ENCODE results near the gene CKMT1B.
"Not testable (repeated sequence)": the region's sequence is repeated elsewhere in the genome, so short reads cannot be mapped to it uniquely, and the experiment has no call there.

CKMT1B gene

DNA sequence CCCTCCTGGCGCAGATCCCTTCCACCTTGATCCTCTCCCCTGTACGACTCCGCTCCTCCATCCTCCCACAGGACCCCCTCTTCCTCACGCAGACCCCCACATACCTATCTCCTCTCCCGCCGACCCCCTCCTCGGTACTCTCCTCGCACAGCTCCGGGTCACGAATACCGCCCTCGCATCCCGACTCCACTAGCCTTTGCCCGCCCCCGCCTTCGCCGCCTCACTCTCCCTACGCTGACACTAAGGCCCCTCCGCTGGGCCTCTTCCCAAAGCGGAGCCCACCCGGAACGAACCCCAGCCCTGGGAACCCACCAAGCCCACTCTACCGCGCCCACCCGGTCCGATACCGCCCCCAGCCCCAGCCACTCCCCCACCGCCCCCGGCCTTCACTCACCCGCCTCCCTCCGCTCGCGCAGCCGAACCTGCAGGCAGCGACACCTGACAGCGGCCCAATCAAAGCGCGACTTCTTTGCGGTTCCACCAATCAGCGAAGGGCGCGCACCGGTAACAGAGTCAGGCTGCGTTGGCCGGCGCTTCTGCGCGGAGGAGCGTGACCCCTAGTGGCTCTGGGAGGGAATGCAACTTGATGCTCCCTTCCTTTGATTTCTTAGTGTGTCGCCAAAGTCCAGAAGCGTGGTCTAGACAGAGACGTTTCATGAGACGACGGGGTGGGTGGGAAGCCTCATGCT, 3.9 kb upstream of the CKMT1B start, which contains the start of gene PPIP5K1:
Gene PPIP5K1, minus strand, starts transcription at position 431 of the 689 bp plus-strand sequence. CDS start 5,704 bp downstream, outside the sequence.
- not testable (repeated sequence) for H3K36me3 ChIP-seq (ENCODE audit: control insufficient read depth in 2 of 2, insufficient read depth in 2 of 2, low read length in 2 of 2); H3K4me1 ChIP-seq (ENCODE audit: control insufficient read depth, insufficient read depth, low read length); H3K9me3 ChIP-seq (ENCODE audit: control insufficient read depth in 2 of 2, low read length in 2 of 2); H3K27ac ChIP-seq (ENCODE audit: low read length); H3K27me3 ChIP-seq (ENCODE audit: control insufficient read depth in 1 of 2, insufficient read depth in 2 of 2, low read length in 2 of 2); H3K4me3 ChIP-seq (ENCODE audit: low read length in 2 of 2); H3K9ac ChIP-seq (ENCODE audit: low read length in 2 of 2)

DNA sequence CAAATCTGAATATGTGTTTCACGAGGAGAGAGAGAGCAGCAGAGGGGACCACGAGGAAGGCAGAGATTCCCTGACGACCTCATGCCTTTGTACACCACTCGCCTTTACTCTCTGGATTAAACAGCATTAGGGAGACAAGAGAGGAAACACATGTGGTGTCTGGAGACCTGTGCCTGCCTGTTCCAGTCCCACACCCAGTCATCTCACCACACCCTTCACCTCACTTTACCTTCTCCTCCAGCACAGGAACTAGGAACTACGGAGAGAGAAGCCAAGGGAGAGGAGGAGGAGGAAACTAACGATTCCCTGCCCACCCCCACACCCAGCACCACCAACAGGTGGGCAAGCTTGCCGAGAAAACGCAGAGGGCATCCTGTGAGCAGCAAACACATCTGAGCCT, 986 bp upstream of the CKMT1B start:
- H3K27me3 ChIP-seq (ENCODE audit: control insufficient read depth in 1 of 2, insufficient read depth in 2 of 2, low read length in 2 of 2); H3K27ac ChIP-seq (ENCODE audit: low read length); H3K36me3 ChIP-seq (ENCODE audit: control insufficient read depth in 2 of 2, insufficient read depth in 2 of 2, low read length in 2 of 2); H3K4me1 ChIP-seq (ENCODE audit: control insufficient read depth, insufficient read depth, low read length); H3K9me3 ChIP-seq (ENCODE audit: control insufficient read depth in 2 of 2, low read length in 2 of 2); H3K9ac ChIP-seq (ENCODE audit: low read length in 2 of 2); H3K4me3 ChIP-seq (ENCODE audit: low read length in 2 of 2): not testable (repeated sequence)

DNA sequence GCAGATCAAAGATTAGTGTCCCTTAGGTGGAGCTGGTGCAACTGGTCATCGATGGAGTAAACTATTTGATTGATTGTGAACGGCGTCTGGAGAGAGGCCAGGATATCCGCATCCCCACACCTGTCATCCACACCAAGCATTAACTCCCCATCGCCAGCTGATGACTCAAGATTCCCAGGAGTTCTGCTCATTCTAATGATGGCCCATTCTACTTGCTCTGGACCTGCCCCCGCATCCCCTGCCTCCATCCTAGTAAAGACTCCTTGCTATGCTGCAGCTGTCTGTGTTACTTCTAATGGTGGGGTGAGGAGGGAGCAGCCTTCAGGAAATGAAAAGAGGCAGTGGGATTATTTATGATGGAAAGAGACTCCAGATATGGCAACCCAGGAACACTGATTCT, 5.3 kb downstream of the CKMT1B start:
- H3K36me3 ChIP-seq (ENCODE audit: control insufficient read depth in 2 of 2, insufficient read depth in 2 of 2, low read length in 2 of 2); H3K27ac ChIP-seq (ENCODE audit: low read length); H3K27me3 ChIP-seq (ENCODE audit: control insufficient read depth in 1 of 2, insufficient read depth in 2 of 2, low read length in 2 of 2); H3K9ac ChIP-seq (ENCODE audit: low read length in 2 of 2); H3K4me3 ChIP-seq (ENCODE audit: low read length in 2 of 2); H3K4me1 ChIP-seq (ENCODE audit: control insufficient read depth, insufficient read depth, low read length); H3K9me3 ChIP-seq (ENCODE audit: control insufficient read depth in 2 of 2, low read length in 2 of 2): not testable (repeated sequence)

DNA sequence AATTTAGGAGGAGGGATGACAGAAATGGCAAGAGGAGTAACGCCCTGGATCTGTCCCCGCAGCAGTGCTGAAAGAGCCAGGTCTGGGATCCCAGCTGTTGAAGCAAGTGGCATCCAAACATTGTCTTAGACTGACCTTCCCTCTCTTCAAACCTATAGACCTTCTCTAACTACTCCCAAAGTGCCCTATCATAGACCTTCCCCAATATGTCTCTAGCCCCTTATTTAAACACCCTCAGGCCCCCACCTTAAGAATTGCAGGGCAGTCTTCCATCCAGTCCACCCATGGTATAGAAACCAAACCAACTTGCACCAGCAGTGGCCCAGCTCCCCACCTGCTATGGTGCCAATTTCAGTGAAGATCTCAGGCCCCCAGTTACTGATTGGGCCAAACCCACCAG, 6.4 kb downstream of the CKMT1B start:
- not testable (repeated sequence) for H3K4me1 ChIP-seq (ENCODE audit: control insufficient read depth, insufficient read depth, low read length); H3K9me3 ChIP-seq (ENCODE audit: control insufficient read depth in 2 of 2, low read length in 2 of 2); H3K36me3 ChIP-seq (ENCODE audit: control insufficient read depth in 2 of 2, insufficient read depth in 2 of 2, low read length in 2 of 2); H3K27me3 ChIP-seq (ENCODE audit: control insufficient read depth in 1 of 2, insufficient read depth in 2 of 2, low read length in 2 of 2); H3K27ac ChIP-seq (ENCODE audit: low read length); H3K9ac ChIP-seq (ENCODE audit: low read length in 2 of 2); H3K4me3 ChIP-seq (ENCODE audit: low read length in 2 of 2)

DNA sequence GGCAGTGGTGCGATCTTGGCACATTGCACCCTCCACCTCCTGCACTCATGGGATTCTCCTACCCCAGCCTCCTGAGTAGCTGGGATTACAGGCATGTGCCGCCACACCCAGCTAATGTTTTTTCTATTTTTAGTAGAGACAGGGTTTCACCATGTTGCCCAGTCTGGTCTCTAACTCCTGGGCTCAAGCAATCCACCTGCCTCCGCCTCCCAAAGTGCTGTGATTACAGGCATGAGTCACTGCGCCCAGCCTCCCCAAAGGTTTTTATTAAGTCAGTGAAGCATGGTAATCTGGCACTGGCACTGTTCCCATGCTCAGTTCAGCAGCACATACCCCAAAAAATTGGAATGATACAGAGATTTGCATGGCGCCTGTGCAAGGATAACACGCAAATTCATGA, 8.4 kb downstream of the CKMT1B start:
- H3K9me3 ChIP-seq (ENCODE audit: control insufficient read depth in 2 of 2, low read length in 2 of 2); H3K27me3 ChIP-seq (ENCODE audit: control insufficient read depth in 1 of 2, insufficient read depth in 2 of 2, low read length in 2 of 2); H3K4me1 ChIP-seq (ENCODE audit: control insufficient read depth, insufficient read depth, low read length); H3K4me3 ChIP-seq (ENCODE audit: low read length in 2 of 2); H3K9ac ChIP-seq (ENCODE audit: low read length in 2 of 2); H3K36me3 ChIP-seq (ENCODE audit: control insufficient read depth in 2 of 2, insufficient read depth in 2 of 2, low read length in 2 of 2); H3K27ac ChIP-seq (ENCODE audit: low read length): not testable (repeated sequence)

DNA sequence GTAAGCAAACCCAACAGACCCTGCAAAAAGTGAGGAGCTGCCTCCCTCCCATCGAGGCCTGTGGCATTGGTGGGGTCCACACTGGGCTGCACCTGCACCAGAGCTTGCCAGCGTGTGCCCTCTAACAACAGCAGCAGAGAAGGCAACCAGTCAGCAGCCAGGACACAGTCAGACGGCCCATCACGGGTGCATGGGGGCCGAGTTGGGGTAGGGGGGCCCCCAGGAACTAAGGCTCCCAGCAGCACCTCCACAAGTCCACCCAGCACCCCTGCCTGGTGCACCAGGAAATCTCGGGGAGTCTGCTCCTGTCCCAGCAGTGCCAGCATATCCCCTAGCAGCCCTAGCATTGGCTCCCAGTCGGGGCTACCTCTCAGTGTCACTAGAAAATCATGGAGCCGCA, 23.9 kb downstream of the CKMT1B start:
- H3K27ac ChIP-seq (ENCODE audit: low read length); H3K27me3 ChIP-seq (ENCODE audit: control insufficient read depth in 1 of 2, insufficient read depth in 2 of 2, low read length in 2 of 2); H3K4me3 ChIP-seq (ENCODE audit: low read length in 2 of 2); H3K4me1 ChIP-seq (ENCODE audit: control insufficient read depth, insufficient read depth, low read length); H3K9ac ChIP-seq (ENCODE audit: low read length in 2 of 2); H3K9me3 ChIP-seq (ENCODE audit: control insufficient read depth in 2 of 2, low read length in 2 of 2); H3K36me3 ChIP-seq (ENCODE audit: control insufficient read depth in 2 of 2, insufficient read depth in 2 of 2, low read length in 2 of 2): not testable (repeated sequence)

DNA sequence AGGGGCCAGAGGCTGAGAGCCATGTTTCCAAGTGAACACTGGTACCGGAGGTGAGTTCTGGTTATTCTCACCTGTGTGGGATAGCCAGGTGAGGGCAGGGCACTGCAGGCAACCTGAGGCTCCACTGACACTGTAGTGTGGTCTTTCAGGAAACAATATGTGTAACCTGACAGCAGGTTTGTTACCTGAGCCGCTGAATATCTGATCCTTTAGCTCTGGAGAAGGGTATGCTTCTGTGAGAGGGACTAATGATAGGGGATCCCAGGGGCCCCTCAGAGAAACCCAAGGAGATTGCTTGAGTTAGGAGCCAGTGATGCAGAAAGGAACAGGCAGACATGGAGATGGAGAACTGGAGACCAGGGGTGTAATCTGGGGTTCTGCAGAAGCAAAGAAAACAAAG, 24.9 kb downstream of the CKMT1B start, which contains the start of gene STRC:
Gene STRC, minus strand, starts transcription at position 101 of the 400 bp plus-strand sequence. Its CDS starts 78 bp downstream, at position 23.
- H3K9me3 ChIP-seq (ENCODE audit: control insufficient read depth in 2 of 2, low read length in 2 of 2); H3K36me3 ChIP-seq (ENCODE audit: control insufficient read depth in 2 of 2, insufficient read depth in 2 of 2, low read length in 2 of 2); H3K9ac ChIP-seq (ENCODE audit: low read length in 2 of 2); H3K4me3 ChIP-seq (ENCODE audit: low read length in 2 of 2); H3K27me3 ChIP-seq (ENCODE audit: control insufficient read depth in 1 of 2, insufficient read depth in 2 of 2, low read length in 2 of 2); H3K4me1 ChIP-seq (ENCODE audit: control insufficient read depth, insufficient read depth, low read length); H3K27ac ChIP-seq (ENCODE audit: low read length): not testable (repeated sequence)

DNA sequence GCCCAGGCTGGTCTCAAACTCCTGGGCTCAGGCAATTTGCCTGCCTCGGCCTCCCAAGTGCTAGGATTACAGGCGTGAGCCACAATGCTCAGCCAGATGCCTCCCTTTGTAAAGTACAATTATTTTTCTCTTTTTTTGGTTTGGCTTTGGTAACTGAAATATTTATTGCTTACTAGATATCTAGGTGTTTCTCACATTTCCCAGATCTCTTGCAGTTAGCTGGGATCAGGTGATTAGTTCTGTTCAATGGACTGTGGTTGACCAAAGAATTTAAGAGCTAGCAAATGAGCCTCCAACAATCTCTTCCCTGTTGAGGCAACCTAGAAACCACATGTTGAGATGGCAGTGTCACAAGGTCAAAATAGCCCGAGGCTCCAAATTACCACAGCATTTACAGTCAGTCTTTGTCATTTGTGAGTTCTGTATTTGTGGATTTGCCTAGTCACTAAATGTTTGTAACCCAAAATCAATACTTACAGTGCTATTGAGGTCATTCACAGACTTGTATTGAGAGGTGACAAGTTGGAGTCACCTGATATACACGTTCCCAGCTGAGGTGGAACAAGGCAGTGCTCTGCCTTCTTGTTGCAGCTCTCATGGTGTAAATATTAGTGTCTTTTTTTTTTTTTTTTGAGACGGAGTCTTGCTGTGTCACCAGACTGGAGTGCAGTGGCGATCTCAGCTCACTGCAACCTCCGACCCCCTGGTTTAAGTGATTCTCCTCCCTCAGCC, 28.4 kb downstream of the CKMT1B start:
- H3K27me3 ChIP-seq (ENCODE audit: control insufficient read depth in 1 of 2, insufficient read depth in 2 of 2, low read length in 2 of 2); H3K4me1 ChIP-seq (ENCODE audit: control insufficient read depth, insufficient read depth, low read length); H3K36me3 ChIP-seq (ENCODE audit: control insufficient read depth in 2 of 2, insufficient read depth in 2 of 2, low read length in 2 of 2); H3K9me3 ChIP-seq (ENCODE audit: control insufficient read depth in 2 of 2, low read length in 2 of 2); H3K4me3 ChIP-seq (ENCODE audit: low read length in 2 of 2); H3K9ac ChIP-seq (ENCODE audit: low read length in 2 of 2); H3K27ac ChIP-seq (ENCODE audit: low read length): not testable (repeated sequence)

DNA sequence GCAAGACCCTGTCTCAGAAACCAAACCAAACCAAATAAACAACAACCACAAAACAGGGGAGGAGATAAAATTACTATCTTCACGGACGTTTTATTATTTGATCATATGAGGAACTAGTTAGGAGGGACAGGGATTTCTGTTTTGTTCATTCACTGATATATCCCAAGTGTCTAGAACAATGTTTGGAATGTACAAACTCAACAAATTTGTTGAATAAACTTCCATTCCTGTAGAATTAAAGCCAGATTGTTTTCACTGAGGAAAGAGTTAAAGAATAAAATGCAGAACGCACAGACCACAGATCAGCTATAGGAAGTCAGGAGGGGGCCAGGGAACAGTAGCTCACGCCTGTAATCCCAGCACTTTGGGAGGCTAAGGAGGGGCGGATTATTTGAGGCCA, 31.3 kb downstream of the CKMT1B start:
- Histone ChIP-seq H3K4me1 (ENCODE audit: control insufficient read depth, insufficient read depth, low read length) (no peaks in the 10 kb centered on the region), H3K27me3 (ENCODE audit: control insufficient read depth in 1 of 2, insufficient read depth in 2 of 2, low read length in 2 of 2) (no peaks in the 10 kb centered on the region), H3K27ac (ENCODE audit: low read length) (no peak overlapping the region), H3K4me3 (ENCODE audit: low read length in 2 of 2) (no peak overlapping the region), H3K9me3 (ENCODE audit: control insufficient read depth in 2 of 2, low read length in 2 of 2) (no peaks in the 10 kb centered on the region), H3K36me3 (ENCODE audit: control insufficient read depth in 2 of 2, insufficient read depth in 2 of 2, low read length in 2 of 2) (no peaks in the 10 kb centered on the region), H3K9ac (ENCODE audit: low read length in 2 of 2) (no peak overlapping the region)

DNA sequence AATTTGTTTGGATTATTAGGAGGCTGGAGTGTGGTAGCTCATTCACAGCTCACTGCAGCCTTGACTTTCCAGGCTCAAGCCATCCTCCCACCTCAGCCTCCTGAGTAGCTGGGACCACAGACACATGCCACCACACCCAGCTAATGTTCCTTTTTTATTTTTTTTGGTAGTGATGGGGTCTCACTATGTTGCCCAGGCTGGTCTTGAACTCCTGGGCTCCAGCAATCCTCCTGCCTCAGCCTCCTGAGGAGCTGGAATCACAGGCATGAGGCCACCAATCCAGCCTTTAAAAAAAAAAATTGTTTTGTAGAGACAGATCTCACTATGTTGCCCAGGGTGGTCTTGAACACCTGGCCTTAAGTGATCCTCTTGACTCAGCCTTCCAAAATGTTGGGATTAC, 33.1 kb downstream of the CKMT1B start:
- H3K36me3 ChIP-seq (ENCODE audit: control insufficient read depth in 2 of 2, insufficient read depth in 2 of 2, low read length in 2 of 2); H3K27me3 ChIP-seq (ENCODE audit: control insufficient read depth in 1 of 2, insufficient read depth in 2 of 2, low read length in 2 of 2); H3K27ac ChIP-seq (ENCODE audit: low read length); H3K4me1 ChIP-seq (ENCODE audit: control insufficient read depth, insufficient read depth, low read length); H3K9ac ChIP-seq (ENCODE audit: low read length in 2 of 2); H3K9me3 ChIP-seq (ENCODE audit: control insufficient read depth in 2 of 2, low read length in 2 of 2); H3K4me3 ChIP-seq (ENCODE audit: low read length in 2 of 2): not testable (repeated sequence)

DNA sequence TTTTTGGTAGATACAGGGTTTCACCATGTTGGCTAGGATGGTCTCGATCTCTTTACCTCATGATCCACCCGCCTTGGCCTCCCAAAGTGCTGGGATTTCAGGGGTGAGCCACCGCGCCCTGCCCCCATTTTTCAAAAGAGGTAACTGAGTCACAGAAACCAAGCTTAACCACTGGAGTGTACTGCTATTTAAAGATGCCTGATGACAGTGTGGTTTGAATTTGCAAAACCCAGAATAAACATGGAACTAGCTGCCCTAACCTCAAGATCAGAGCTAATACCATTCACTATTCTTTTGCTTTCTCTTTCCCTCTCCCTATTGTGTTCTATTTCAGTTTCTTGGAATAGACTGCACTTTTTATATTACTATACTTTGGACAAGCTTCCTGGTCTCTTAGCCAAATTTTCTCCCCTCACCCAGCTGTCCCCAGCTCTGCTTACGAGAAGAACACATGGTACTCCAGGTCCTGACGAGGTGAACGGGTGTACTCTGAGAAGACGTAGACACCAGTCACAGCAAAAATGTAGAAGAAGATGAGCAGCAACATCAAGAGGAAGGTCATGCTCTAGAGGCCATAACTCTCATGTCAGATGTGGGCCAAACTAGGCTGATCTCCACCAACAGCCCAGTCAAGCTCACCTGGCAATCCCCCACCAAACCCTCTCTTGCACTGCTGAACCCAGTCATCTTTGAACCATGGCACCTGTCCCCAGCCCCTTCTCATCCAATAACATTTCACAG, 44.8 kb downstream of the CKMT1B start:
- H3K27ac ChIP-seq (ENCODE audit: low read length); H3K9me3 ChIP-seq (ENCODE audit: control insufficient read depth in 2 of 2, low read length in 2 of 2); H3K27me3 ChIP-seq (ENCODE audit: control insufficient read depth in 1 of 2, insufficient read depth in 2 of 2, low read length in 2 of 2); H3K4me3 ChIP-seq (ENCODE audit: low read length in 2 of 2); H3K4me1 ChIP-seq (ENCODE audit: control insufficient read depth, insufficient read depth, low read length); H3K9ac ChIP-seq (ENCODE audit: low read length in 2 of 2); H3K36me3 ChIP-seq (ENCODE audit: control insufficient read depth in 2 of 2, insufficient read depth in 2 of 2, low read length in 2 of 2): not testable (repeated sequence)

All from stomach smooth muscle (tissue), 2 donors.